GM12891 (cell line): ENCODE measurements around the gene ARPIN.

ENCODE experiments used
- PAX5 ChIP-seq: IDR thresholded peaks from 2 replicates; pipeline ENCODE4 v1.6.1; 2011; ENCODE audit warnings: low read length, moderate library complexity, mild to moderate bottlenecking; ENCODE audit not compliant: insufficient read depth, severe bottlenecking
- POLR2A ChIP-seq: IDR thresholded peaks from 2 replicates; pipeline ENCODE4 v1.6.1; 2011; ENCODE audit warnings: low read depth, low read length, control low read depth
- POLR2AphosphoS5 ChIP-seq: IDR thresholded peaks from 2 replicates; pipeline ENCODE4 v1.6.1; 2011; ENCODE audit warnings: low read depth, low read length, control low read depth
- POU2F2 ChIP-seq: IDR thresholded peaks from 2 replicates; pipeline ENCODE4 v1.6.1; 2011; ENCODE audit warnings: low read depth, mild to moderate bottlenecking, control low read depth, low read length, moderate library complexity
- SPI1 ChIP-seq: IDR thresholded peaks from 2 replicates; pipeline ENCODE4 v1.6.1; 2011; ENCODE audit warnings: low read depth, low read length, control low read depth
- TAF1 ChIP-seq: IDR thresholded peaks from 2 replicates; pipeline ENCODE4 v1.6.1; 2011; ENCODE audit warnings: low read depth, low read length, control low read depth

- TF ChIP-seq POLR2AphosphoS5 (no peak), POLR2A (no peak), TAF1 (no peak), PAX5 (no peak), SPI1 (no peak), POU2F2 (no peak)
These were observed 34.4 kb downstream of the ARPIN start for GRCh38 chr15:89878323-89878722.
